ENCODE data around the gene CDX4. TPM values are rescaled to one million over a fixed set of nuclear protein-coding genes. Genes with fewer than 3 reads are reported as not detected.

Gene CDX4
- total RNA-seq, 1 experiment from 2014 or later = not detected

DNA sequence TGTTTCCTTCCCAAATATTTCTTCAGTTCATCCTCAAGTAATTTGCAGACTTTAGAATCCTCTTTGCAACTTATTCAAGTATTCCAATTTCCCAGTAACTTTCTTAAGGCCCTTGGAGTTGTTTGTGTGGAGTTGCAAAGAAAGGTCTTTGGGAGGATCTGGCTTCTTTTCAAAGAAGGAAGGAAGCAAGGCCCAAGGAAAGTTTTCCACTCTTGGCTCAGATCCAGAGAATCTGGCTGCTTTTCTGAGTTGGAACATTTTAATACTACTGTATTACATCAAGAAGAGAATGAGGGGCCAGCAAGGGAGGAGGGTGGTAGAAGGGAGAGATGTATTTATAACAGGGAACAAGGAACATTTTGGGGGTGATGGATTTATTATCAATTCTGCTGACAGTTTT, 10.5 kb downstream of the CDX4 start:
- no peaks in the 10 kb centered on the region for H3K4me1 ChIP-seq (ENCODE audit: control insufficient read depth, insufficient read depth, low read length)
- POLR2A ChIA-PET = no interaction called here
- BruUV-seq (replicated peaks) = no TSS peak
- no peaks in the 10 kb centered on the region for H3K9me3 ChIP-seq (ENCODE audit: control insufficient read depth, insufficient read depth, low read depth, low read length)
- ATAC-seq = no peak
- no peak overlapping the region for H3K27ac ChIP-seq (ENCODE audit: low read length)
- intact Hi-C loops (cut with micrococcal nuclease; ENCODE audit: unreplicated experiment) (no loop called here), in situ Hi-C loops (cut with HindIII; ENCODE audit: low pct_unique_long_range_greater_than_20kb, low sequenced_read_pairs) (no loop called here)
- no peaks in the 10 kb centered on the region; the same call in 1 of the 2 replicates for H3K27me3 ChIP-seq (ENCODE audit: control insufficient read depth, insufficient read depth, low read length)
- no peak for DNase-seq (ENCODE audit: low read depth, low spot score)
- H3K36me3 ChIP-seq (ENCODE audit: control insufficient read depth, insufficient read depth, low read length) = no peaks in the 10 kb centered on the region
- no peak for TF ChIP-seq TCF7L2 (IDR thresholded peaks at IDR 0.05; ENCODE audit: low read depth, low read length)
- TF ChIP-seq POLR2AphosphoS5 (IDR thresholded peaks at IDR 0.05; ENCODE audit: low read depth, low read length) = no peak
- TF ChIP-seq, protein P1, sequence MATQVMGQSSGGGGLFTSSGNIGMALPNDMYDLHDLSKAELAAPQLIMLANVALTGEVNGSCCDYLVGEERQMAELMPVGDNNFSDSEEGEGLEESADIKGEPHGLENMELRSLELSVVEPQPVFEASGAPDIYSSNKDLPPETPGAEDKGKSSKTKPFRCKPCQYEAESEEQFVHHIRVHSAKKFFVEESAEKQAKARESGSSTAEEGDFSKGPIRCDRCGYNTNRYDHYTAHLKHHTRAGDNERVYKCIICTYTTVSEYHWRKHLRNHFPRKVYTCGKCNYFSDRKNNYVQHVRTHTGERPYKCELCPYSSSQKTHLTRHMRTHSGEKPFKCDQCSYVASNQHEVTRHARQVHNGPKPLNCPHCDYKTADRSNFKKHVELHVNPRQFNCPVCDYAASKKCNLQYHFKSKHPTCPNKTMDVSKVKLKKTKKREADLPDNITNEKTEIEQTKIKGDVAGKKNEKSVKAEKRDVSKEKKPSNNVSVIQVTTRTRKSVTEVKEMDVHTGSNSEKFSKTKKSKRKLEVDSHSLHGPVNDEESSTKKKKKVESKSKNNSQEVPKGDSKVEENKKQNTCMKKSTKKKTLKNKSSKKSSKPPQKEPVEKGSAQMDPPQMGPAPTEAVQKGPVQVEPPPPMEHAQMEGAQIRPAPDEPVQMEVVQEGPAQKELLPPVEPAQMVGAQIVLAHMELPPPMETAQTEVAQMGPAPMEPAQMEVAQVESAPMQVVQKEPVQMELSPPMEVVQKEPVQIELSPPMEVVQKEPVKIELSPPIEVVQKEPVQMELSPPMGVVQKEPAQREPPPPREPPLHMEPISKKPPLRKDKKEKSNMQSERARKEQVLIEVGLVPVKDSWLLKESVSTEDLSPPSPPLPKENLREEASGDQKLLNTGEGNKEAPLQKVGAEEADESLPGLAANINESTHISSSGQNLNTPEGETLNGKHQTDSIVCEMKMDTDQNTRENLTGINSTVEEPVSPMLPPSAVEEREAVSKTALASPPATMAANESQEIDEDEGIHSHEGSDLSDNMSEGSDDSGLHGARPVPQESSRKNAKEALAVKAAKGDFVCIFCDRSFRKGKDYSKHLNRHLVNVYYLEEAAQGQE (IDR thresholded peaks at IDR 0.05; ENCODE audit: insufficient read depth in 1 of 2, low read depth in 2 of 2, low read length in 1 of 2) = no peak
- TF ChIP-seq, protein P2, sequence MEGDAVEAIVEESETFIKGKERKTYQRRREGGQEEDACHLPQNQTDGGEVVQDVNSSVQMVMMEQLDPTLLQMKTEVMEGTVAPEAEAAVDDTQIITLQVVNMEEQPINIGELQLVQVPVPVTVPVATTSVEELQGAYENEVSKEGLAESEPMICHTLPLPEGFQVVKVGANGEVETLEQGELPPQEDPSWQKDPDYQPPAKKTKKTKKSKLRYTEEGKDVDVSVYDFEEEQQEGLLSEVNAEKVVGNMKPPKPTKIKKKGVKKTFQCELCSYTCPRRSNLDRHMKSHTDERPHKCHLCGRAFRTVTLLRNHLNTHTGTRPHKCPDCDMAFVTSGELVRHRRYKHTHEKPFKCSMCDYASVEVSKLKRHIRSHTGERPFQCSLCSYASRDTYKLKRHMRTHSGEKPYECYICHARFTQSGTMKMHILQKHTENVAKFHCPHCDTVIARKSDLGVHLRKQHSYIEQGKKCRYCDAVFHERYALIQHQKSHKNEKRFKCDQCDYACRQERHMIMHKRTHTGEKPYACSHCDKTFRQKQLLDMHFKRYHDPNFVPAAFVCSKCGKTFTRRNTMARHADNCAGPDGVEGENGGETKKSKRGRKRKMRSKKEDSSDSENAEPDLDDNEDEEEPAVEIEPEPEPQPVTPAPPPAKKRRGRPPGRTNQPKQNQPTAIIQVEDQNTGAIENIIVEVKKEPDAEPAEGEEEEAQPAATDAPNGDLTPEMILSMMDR (IDR thresholded peaks at IDR 0.05) = no peak
- no peak for TF ChIP-seq SIN3A (IDR thresholded peaks at IDR 0.05; ENCODE audit: borderline replicate concordance, insufficient read depth, low read depth, low read length)
- no peak overlapping the region for H3K4me3 ChIP-seq (ENCODE audit: low read depth in 2 of 2, low read length in 2 of 2)
- CTCF ChIA-PET = no interaction called here

DNA sequence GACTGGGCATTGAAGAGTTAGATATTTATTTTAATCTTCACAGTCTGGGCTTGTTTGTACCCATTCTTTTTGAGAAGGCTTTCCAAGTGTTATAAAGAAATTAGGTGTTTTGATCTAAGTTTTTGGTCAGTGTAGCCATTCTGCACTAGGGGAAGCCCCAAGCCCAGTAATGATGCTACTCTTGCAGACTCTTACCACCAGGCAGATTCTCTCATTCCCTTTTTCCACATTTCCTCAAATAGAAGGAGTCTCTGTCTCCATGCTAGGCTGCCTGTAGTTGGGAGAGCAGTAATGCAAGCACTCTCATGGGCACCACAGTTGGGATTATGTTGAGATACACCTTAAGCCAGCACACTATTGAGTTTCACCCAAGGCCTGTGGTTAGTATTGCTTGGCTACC, 21.5 kb downstream of the CDX4 start:
- H3K27ac ChIP-seq (ENCODE audit: low read length) = no peak overlapping the region
- CTCF ChIA-PET = no interaction called here
- intact Hi-C loops (cut with micrococcal nuclease; ENCODE audit: unreplicated experiment) = no loop called here
- H3K27me3 ChIP-seq (ENCODE audit: control insufficient read depth, insufficient read depth, low read length) = no peaks in the 10 kb centered on the region
- ATAC-seq (no peak), DNase-seq (ENCODE audit: low read depth, low spot score) (no peak)
- no TSS peak for BruUV-seq (replicated peaks)
- no peaks in the 10 kb centered on the region for H3K4me1 ChIP-seq (ENCODE audit: control insufficient read depth, insufficient read depth, low read length)
- POLR2A ChIA-PET = no interaction called here
- no peak for TF ChIP-seq POLR2AphosphoS5 (IDR thresholded peaks at IDR 0.05; ENCODE audit: low read depth, low read length)
- no peak for TF ChIP-seq SIN3A (IDR thresholded peaks at IDR 0.05; ENCODE audit: borderline replicate concordance, insufficient read depth, low read depth, low read length)
- TF ChIP-seq TCF7L2 (IDR thresholded peaks at IDR 0.05; ENCODE audit: low read depth, low read length) = no peak
- TF ChIP-seq, protein P1 (IDR thresholded peaks at IDR 0.05; ENCODE audit: insufficient read depth in 1 of 2, low read depth in 2 of 2, low read length in 1 of 2) = no peak
- TF ChIP-seq, protein P2 (IDR thresholded peaks at IDR 0.05) = no peak
- no peak overlapping the region for H3K4me3 ChIP-seq (ENCODE audit: low read depth in 2 of 2, low read length in 2 of 2)
- in situ Hi-C loops (cut with HindIII; ENCODE audit: low pct_unique_long_range_greater_than_20kb, low sequenced_read_pairs) = no loop called here
- H3K36me3 ChIP-seq (ENCODE audit: control insufficient read depth, insufficient read depth, low read length) = no peaks in the 10 kb centered on the region
- no peaks in the 10 kb centered on the region for H3K9me3 ChIP-seq (ENCODE audit: control insufficient read depth, insufficient read depth, low read depth, low read length)
